ENCODE data around the gene OPCML.

The OPCML gene

DNA sequence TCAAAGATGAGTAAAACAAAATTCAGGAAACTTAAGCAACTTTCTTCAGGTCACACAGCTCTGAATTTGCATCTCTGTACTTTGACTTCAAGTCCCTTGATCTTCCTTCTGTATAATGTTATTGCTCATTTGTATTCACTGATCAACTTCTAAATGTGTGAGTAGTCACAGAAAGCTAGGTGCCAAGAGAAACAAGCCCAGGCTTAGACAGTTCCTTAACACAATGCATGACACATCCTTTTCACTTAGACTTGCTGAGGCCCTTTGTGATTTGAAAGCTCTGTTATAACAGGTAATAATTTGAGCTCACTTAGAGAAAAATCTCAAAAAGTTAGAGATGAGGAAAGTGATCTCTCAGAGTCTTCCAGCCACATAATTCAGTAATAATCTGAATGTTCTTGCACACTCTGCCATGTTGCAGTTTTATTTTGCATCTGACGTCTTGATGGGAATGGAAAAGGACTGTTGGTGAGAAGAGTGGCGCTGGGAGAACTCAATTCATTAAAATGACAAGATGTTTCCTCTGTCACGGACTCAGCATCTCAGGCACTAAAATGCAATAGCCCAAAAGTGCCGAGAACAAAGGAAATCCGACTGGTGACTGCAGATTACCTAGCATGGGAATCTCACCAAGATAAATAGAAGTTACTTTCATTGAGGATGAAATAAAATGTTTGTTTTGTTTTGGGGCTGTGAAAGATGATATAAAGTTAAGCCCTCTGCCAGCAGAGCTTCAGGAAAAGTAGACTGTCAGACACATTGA, 665.3 kb downstream of the OPCML start:
- no peak for DNase-seq

DNA sequence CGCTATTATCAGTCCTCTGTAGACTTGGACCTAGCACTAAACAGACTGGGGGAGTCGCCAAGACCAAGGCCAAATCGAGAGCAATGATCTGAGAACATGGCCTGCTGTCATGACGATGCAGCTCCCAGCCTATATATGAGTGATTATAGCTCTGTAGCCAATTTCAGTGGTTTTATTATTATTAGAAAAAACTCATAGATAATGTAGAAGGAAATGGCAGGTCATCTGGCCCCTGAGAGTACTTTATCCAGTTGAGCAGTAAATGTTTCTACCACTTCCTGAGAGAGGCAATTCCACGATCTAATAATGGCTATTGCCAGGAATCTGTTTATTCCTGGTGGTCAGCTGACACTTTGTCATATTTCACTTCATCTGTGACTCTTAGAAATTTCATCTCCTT, 666.7 kb downstream of the OPCML start:
- DNase-seq, result no peak

DNA sequence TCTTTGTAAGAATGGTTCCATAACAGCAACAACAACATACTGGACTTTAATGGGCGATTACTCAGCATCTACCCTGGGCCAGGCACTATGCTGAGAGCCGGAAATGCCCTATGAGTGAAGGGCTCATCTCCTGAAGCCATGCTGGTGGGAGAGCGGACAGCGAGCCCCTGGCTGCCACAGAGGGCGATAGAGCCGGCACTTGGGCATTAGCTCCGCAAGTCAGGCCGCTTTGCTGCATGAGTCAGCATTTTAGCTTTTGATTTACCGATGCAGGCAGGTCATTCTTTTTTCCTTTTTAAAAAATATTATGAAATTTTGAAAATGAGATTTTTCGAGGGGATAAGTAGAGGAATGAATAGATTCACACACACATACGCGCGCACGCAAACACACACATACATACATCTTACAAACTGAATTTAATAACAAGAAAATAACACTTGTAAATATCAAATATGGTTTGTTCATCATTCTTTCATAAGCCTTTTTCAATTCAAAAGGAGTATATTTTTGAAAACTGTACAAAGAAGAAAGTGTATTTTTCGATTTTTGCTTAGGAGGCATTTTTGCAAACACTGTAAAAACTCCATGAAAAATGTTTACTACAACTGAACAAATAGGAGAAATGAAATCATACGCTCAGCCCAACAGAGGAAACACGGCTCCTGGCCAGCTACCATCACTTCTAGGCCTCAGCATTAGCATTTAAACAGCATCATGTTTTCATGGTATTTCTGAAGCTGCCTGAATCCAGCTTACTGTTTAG, 667.3 kb downstream of the OPCML start:
- DNase-seq, result no peak

DNA sequence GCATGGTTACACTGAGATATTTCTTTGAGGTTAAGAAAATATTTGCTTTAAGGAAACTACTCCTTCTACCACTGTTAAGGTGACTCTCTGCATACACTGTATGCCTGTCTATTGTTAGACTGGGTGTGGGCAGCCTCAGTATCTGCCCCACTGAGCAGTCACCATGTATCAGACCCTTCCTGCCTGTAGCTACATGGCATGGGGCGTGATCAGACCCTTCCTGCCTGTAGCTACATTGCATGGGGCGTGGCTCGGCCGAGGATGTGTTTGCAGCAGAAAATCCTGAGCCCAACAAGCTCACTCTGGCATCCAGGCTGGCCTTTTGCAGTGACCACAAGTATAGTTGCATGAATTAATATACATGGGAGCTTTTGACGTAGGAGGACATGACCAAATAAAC, 669.4 kb downstream of the OPCML start:
- no peak for DNase-seq

DNA sequence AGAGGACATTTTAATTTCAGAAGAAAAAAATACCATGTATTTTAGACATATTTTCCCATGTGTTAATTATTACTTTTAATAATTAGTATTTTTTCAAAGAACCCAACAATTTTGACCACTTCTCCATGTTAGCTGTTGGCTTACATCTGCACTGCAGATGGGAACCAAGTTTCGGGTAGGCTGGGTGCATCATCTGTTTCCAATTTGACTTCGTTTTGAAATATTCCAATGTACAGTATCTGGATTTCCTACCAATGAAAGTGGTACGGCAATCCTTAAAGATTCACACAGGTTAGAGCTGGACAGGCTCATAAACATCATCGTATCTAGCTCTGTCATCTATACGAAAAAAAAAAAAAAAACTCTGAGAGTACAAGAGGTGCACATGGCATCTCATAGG, 670.2 kb downstream of the OPCML start:
- no peak for DNase-seq

DNA sequence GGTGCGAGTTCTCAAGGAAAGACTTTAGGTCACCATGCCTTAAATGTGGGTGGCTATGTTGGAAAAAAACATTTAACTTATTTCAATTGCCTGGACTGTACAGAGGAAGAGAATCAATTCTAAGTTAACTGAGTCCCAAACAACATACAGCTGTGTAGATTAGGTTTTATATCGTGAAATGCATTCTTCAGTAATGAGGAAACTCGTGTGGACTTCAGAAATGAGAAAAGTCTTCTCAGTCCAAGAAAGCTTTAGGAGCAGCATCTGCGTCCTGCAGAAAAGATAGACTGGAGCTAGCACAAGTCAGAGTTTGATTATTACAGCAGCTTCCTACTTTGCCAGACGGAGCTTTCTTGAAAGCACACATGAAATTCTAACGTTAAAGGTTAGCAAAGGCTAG, 673.0 kb downstream of the OPCML start:
- DNase-seq, result no peak

DNA sequence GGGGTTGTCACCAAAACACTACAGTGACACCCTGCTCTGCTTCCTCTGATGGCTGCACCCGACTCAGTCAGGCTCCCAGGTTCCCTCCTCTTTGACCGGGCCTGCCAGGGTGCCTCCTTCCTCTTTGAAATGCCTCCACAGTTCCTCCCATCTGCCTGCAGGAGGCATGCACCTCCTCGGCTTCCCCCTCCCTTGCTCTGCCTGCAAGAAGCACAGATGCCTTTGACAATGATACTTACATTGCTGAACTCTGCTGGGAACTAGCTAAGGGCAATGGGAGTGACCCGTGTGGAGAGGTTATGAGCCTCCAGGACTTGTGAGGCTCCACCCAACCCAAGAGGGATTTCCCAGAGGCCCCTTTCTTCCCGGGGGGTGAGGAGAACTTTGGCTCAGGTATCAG, 674.1 kb downstream of the OPCML start:
- DNase-seq, result no peak

DNA sequence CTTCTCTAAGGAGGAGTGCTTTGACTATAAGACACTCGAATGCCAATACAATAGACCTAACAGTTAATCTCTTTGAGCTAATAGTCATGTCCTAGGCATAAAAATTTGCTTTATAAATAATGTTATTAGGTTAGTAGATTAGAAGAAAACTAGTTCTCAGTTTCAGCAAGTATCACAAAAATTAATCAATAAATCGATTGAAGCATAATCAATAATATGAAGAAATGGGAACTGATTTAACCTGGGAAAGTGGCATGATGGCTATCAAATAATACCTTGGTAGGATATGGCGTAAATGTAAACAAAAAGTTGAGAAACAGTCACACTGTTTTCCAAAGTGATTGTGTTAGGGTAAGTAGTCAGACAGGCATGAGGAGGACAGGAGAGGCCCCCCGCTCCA, 676.3 kb downstream of the OPCML start:
- DNase-seq, result no peak

DNA sequence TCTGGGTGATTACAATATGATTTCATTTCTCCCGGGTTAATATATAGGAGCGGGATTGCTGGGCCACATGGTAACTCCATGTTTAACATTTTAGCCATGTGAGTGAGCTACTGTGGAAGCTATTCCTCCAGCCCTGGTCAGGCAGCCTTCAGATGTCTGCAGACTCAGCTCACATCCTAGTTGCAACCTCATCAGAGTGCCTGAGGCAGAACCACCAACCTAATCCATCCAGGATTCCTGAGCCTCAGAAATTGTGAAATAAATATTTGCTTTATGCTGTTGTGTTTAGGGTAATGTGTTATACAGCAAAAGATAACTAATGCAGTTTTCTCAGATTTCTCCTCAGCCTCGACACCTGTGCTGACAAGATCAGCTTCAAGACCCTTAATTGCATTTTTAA, 676.8 kb downstream of the OPCML start:
- DNase-seq, result no peak

DNA sequence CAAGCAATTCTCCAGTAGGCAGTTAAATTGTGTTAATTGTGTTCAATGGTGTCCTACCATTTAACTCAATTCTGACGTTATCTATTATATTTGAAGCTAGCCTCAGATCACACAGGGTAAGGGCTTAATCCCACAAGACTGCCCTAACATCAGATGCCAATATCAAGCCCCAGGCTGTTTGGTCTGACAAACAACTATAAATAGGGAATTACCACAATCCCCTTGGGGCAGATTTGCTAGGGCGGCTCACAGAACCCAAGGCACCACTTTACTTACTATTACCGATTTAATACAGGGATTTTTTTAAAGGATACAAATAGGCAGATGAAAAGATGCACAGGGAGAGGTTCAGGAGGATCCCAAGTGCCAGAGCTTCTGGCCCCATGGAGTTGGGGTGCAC, 678.4 kb downstream of the OPCML start:
- DNase-seq, result no peak

DNA sequence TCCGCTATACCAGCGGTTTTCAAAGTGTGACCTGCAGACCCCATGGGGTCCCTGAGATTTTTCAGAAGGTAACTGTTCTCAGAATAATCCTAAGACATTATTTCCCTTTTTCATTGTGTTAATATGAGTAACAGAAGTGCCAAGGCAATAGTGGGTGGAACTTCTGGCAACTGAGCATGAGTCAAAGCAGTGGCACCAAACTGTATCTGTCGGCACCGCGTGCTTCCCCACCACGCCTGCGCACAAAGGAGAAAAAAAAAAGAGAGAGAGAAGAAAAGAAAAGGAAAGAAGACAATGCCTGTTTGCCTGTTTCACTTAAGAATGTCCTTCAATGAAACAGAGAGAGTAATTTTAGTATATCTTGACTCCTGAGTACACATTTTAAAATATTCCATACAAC, 679.9 kb downstream of the OPCML start:
- DNase-seq, result no peak

DNA sequence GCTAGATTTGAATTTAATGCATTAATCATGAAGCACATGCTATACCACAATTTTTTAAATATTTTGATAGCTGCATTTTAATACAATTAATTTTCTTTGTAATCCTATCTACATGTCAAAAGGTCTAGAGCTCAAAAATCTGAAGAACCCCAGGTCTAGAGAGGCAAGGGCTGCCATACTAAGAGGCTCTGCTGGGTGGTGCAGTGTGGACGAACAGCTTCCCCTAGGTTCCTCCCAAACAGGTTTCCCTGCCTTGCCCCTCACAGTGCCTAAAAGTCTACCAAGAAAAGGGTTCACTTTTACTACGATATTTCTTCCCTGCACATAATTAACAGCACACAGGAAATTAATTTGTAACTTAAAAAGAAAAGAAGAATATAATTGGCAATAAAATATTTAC, 681.1 kb downstream of the OPCML start:
- no peak for DNase-seq

DNA sequence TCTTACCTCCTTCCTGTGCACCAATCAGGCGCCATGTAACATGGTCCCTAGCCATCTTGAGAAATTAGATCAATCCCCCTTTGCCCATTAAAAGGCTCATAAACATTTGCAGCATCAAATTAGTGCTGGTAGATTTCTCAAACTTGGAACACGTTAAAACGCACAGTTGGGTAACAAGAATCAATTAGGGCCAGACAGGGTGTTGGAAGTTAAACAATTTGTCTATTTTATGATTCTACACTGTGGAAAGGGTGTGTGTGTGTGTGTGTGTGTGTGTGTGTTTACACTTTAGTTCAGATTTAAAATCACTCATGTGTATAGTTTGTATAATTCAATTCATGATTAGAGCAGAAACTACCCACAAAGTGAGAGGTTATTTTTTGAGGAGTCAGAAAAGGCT, 682.0 kb downstream of the OPCML start:
- no peak for DNase-seq

DNA sequence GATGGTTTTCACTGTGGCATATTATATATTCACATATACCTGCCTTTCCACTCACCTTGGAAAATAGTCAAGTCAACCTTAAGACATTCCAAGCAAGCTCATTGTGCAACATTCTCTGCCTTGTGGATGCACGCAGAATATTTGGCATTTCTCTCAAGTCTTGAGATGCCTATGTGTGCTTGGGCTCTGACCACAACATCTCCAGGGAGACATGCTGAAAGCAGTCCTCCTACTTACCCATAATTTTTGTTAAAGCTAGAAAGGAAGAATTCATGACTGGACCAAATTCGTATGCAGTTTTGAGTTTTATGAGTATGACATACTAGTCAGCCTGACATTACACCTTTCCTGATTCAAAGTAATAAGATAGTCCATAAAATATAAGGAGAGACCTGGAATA, 684.0 kb downstream of the OPCML start:
- DNase-seq, result no peak

DNA sequence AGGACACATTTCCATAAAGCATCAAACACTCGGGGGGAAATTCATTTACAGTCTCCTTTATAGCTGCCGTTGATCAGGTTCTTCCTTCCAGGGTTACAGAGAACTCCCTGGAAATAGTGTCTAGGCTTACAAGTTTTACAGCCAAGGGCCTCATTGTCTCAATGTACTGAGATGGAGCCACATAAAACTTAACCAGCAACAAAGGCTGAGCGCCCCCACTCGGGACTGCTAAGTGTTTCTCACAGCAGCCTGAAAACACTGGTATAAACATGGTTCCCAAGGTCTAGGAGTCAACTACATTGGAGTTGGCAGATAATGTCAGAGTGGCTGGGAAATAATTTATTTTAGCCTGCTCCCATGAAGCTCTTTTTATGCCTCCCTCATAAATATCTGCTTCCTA, 686.2 kb downstream of the OPCML start:
- DNase-seq, result no peak

DNA sequence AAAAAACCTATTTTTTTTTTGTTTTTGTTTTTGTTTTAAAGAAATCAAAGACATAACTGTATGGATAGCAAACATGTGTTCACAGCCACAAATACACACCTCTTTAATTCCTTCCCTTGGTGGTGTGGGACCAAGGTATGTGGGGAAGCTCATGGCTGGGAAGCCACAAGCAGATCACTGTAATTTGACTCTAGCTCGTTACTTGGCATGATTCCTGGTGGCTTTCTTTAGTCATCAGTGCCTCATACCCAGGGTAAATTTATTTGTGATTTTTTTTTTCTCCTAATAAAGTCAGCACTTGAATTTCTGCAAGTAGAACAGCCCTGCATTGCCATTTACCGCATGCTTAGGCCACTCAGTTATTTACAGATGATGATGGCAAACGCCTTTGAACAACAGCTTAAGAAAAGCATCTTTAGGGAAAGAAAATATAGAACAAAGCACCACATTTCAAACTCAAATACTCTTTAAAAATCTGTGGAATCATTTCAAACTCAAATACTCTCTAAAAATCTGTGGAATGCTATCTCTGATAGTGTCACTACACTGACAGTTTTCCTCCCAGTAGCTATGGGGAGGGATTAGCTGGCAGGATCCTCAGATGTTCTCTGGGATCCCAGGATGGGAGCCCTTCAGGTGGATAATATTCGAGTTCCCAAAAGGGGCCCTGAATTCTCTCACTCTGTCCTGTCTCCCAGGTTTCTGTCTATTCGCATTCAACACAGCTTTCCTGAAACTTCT, 687.2 kb downstream of the OPCML start:
- DNase-seq, result no peak

DNA sequence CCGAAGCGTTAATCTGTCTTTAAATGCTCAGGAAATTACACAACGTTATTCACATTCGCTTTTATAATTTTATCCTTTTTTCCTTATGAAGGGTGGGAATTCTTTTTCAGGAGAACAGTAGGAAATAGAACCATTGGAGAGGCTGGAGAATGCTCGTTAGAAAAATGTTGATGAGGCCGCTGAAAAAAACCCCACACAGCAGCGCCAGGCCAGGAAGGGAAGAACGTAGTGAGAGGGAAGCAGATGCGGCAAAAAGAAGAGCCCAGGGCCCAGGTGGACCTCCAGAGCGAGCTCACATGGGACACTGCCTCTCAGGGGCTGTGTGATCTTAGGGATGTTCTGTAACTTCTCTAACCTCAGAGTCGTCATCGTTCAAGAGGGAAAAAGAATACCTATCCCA, 691.6 kb downstream of the OPCML start:
- no peak for DNase-seq

DNA sequence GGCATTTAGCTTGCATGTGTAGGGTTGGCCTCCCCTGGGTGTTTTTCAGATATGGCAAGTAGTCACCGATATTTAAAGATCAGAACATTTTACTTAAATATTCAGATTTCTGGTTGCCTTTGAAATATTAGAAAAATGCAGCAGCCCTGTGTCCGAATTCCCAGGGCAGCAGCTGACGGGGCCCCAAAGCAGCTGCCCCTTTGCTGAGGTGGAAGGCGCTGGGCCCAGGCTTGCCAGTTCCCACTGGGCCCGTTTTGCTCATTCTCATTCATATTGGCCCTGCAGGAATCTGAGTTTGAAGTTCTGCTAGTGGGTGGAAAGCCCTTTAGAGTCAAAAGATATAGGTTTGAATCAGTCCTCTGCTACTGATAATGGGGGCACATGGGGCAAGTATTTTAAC, 692.1 kb downstream of the OPCML start:
- DNase-seq, result no peak

DNA sequence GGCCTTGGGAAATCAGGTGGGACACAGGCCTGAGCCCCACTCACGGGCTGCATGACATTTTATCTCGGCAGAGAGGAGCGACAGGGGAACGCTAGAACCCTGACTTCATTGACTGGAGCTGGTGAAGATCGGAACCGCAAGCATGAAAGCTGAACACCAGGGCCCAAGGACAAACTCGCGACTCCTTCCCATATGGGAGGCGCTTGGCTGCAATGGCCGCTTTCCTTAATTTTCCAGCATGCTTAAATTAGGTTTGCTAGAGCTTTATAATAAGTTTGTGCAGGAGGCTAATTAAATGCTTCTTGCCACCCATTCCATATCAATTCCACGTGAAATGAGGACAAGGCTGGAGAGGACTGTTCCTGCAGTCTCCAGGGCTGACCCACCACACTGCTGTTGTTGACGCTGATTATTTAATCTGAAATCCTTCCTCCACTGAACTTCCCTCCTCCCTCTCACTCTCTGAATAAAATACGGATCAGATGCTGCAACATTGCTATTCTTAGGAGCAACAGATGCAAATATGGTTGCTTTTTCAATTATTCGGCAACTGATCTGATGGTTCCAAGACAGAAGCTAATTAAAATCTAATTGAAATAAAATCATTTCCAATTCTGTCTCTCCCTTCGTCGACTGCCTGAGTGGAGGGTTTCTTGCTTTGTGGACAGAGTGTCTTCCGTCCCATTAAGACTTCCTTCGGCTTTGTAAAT, 692.9 kb downstream of the OPCML start:
- DNase-seq, result no peak

DNA sequence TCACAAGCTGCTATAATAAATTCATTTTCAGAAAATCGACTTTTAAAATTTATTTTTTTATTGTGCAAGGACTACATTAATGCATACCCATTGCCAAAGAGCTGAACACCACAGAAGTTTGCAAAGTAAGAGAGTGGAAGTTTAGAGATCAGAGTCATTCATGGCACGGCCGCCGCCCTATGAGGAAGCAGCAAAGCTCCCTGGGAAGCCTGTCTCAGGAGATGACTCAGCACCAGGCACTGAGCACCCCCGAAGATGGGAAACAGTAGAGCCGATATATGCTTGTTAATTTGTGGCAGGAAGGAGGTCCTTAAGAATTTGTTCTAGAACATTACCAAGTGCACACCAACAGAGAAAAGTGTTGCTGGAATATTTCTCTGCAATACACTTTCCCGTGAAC, 693.7 kb downstream of the OPCML start:
- no peak for DNase-seq

DNA sequence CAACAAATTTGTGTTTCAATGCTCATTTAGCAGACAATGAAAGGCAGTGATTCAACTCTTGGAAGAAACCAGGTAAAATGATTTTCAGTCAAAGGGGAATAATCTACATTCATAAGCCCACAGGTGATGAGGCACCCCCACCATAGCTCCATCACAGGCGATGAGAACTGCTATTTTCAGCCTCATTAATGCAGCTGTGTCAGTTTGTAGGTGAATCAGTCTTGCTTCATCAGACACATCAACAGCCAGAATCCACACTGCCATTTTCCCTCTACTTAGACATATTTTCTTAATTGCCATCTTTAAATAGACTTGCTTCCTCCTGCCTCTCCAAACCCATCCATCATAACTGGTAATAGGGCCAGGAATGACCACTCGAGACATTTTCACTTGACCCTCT, 701.0 kb downstream of the OPCML start:
- no peak for DNase-seq

DNA sequence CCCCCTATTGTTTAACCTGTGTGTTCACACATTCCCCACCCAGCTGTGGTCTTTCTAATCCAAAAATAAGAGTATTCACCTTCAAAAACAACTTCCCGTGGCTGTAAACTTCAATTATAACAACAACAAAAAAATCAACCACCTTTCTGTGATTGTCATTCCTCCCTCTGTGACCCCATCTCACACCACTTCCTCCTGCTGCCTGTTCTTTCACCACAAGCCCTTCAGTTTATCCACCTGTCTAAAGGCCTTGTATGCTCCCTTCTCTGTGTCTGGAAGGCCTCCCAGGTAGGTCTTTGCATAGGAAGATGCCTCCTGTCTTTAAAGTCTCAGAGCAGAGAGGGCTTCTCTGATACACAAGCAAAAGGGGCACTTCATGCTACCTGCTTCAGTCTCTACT, 707.7 kb downstream of the OPCML start:
- no peak for DNase-seq

DNA sequence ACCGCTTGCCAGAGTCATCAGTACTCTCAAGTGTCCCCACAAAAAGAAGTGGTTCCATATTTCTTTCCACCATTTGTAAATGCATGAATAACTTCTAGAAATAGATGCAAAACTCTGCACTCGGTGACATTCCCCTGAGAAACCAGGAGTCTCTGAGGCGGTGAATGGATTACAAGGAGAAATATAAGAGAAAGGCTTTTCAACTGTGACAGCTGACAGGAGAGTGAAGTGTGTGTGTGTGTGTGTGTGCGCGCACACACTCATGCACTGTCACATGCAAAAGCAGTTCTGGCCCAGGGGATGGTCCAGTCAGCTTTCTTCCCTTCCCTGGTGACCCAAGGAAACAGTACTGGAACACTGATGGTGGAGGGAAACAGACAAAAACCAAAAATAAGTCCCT, 710.0 kb downstream of the OPCML start:
- DNase-seq, result no peak

All from activated CD4-positive, alpha-beta T cell treated with anti-CD3 and anti-CD28 coated beads for 48 hours (primary cell).